Activated T-helper 2 cell treated with anti-CD3 and anti-CD28 coated beads, Interferon-gamma antibody, Interleukin-2, Interleukin-4, amounts not matched to agents 10 μg/mL and 5 μg/mL and 100 μg/mL, durations not matched to agents 14 hours and 24 hours and 36 hours (primary cell): ENCODE results near the gene CRYBG3. TPM values are rescaled to one million over a fixed set of nuclear protein-coding genes. Genes with fewer than 3 reads are reported as not detected.

Source experiments
- DNase-seq: peaks from one replicate; pipeline ENCODE4 v3.0.0; 2021; ENCODE audit warnings: low spot score
- H3K27ac Mint-ChIP-seq: one replicate; pipeline ENCODE4 v1.8.0; 2021; ENCODE audit warnings: mixed read lengths
- H3K27me3 Mint-ChIP-seq: one replicate; pipeline ENCODE4 v1.8.0; 2021; ENCODE audit warnings: low read depth, mixed read lengths
- H3K36me3 Mint-ChIP-seq: one replicate; pipeline ENCODE4 v1.8.0; 2021; ENCODE audit warnings: low read depth, mixed read lengths
- H3K4me1 Mint-ChIP-seq: one replicate; pipeline ENCODE4 v1.8.0; 2021; ENCODE audit warnings: low read depth, mixed read lengths
- H3K4me3 Mint-ChIP-seq: one replicate; pipeline ENCODE4 v1.8.0; 2021; ENCODE audit warnings: low read depth, mild to moderate bottlenecking, moderate library complexity, mixed read lengths
- H3K9me3 Mint-ChIP-seq: one replicate; pipeline ENCODE4 v1.8.0; 2021; ENCODE audit warnings: mixed read lengths
- intact Hi-C: fragments of 100-400 bp; cut with micrococcal nuclease; formaldehyde crosslinking; loops from one replicate; pipeline ENCODE4 v1.15.1; 2023
- total RNA-seq: library from RNA; stranded (reverse); gene quantifications from 2 replicates; pipeline ENCODE4 v1.2.3, GENCODE V29; 2022

Gene CRYBG3
- 7.2 and 7.5 TPM in 2 replicates for total RNA-seq

- peak within 1 kb of the TSS; percentile 100 for H3K4me3 Mint-ChIP-seq
- intact Hi-C loops, result loop anchor here (1.0 to 5.0 kb wide), 6 partner anchors 29 to 735 kb away; partner anchors contain the start of genes ARL6 and RIOX2
- H3K4me1 Mint-ChIP-seq, result peaks cover 20% of the 10 kb centered on the region
- H3K27me3 Mint-ChIP-seq, result peaks cover 40% of the 10 kb centered on the region
- DNase-seq, result peak; percentile 85
- H3K9me3 Mint-ChIP-seq, result no peaks in the 10 kb centered on the region
- H3K36me3 Mint-ChIP-seq, result peaks cover 12% of the 10 kb centered on the region
- peak within 1 kb of the TSS; percentile 88 for H3K27ac Mint-ChIP-seq
Measured at GRCh38 chr3:97821774-97822358, at the start of gene CRYBG3. CRYBG3 (plus strand) TSS chr3:97822011; CDS start chr3:97822207, 196 bp downstream.

GRCh38 chr3:97772926-97773325 is 48.9 kb upstream of the CRYBG3 start:
- Mint-ChIP-seq H3K4me1 (no peaks in the 10 kb centered on the region), H3K27me3 (no peaks in the 10 kb centered on the region), H3K9me3 (no peaks in the 10 kb centered on the region), H3K36me3 (peaks cover 15% of the 10 kb centered on the region), H3K27ac (no peak overlapping the region), H3K4me3 (no peak overlapping the region)
- intact Hi-C loops, result no loop called here
- no peak for DNase-seq

GRCh38 chr3:97778152-97778551 is 43.7 kb upstream of the CRYBG3 start:
- intact Hi-C loops, result no loop called here
- Mint-ChIP-seq H3K4me1 (peaks cover 1% of the 10 kb centered on the region), H3K27me3 (no peaks in the 10 kb centered on the region), H3K4me3 (no peak overlapping the region), H3K9me3 (no peaks in the 10 kb centered on the region), H3K36me3 (peaks cover 3% of the 10 kb centered on the region), H3K27ac (no peak overlapping the region)
- DNase-seq, result no peak

- no peak overlapping the region for H3K27ac Mint-ChIP-seq
- H3K9me3 Mint-ChIP-seq, result no peaks in the 10 kb centered on the region
- no peak for DNase-seq
- H3K27me3 Mint-ChIP-seq, result no peaks in the 10 kb centered on the region
- H3K4me3 Mint-ChIP-seq, result no peak overlapping the region
- H3K4me1 Mint-ChIP-seq, result peaks cover 2% of the 10 kb centered on the region
- H3K36me3 Mint-ChIP-seq, result no peaks in the 10 kb centered on the region
- intact Hi-C loops, result loop anchor here (1.0 to 2.0 kb wide), 3 partner anchors 27 to 230 kb away; no protein-coding TSS in a partner anchor
Measured at GRCh38 chr3:97793420-97794019, 28.3 kb upstream of the CRYBG3 start.

- H3K9me3 Mint-ChIP-seq, result no peaks in the 10 kb centered on the region
- intact Hi-C loops, result no loop called here
- H3K36me3 Mint-ChIP-seq, result no peaks in the 10 kb centered on the region
- no peak for DNase-seq
- peaks cover 2% of the 10 kb centered on the region for H3K4me1 Mint-ChIP-seq
- H3K27ac Mint-ChIP-seq, result no peak overlapping the region
- no peak overlapping the region for H3K4me3 Mint-ChIP-seq
- no peaks in the 10 kb centered on the region for H3K27me3 Mint-ChIP-seq
Measured at GRCh38 chr3:97795951-97796350, 25.9 kb upstream of the CRYBG3 start.

- intact Hi-C loops, result no loop called here
- DNase-seq, result no peak
- H3K4me1 Mint-ChIP-seq, result no peaks in the 10 kb centered on the region
- peaks cover 9% of the 10 kb centered on the region for H3K27me3 Mint-ChIP-seq
- H3K4me3 Mint-ChIP-seq, result no peak overlapping the region
- H3K27ac Mint-ChIP-seq, result no peak overlapping the region
- H3K9me3 Mint-ChIP-seq, result no peaks in the 10 kb centered on the region
- H3K36me3 Mint-ChIP-seq, result no peaks in the 10 kb centered on the region
Measured at GRCh38 chr3:97804471-97804870, 17.3 kb upstream of the CRYBG3 start.

- no peak overlapping the region for H3K4me3 Mint-ChIP-seq
- H3K27me3 Mint-ChIP-seq, result peaks cover 13% of the 10 kb centered on the region
- DNase-seq, result no peak
- H3K27ac Mint-ChIP-seq, result no peak overlapping the region
- no peaks in the 10 kb centered on the region for H3K36me3 Mint-ChIP-seq
- intact Hi-C loops, result no loop called here
- no peaks in the 10 kb centered on the region for H3K9me3 Mint-ChIP-seq
- peaks cover 10% of the 10 kb centered on the region for H3K4me1 Mint-ChIP-seq
Measured at GRCh38 chr3:97810779-97811390, 10.9 kb upstream of the CRYBG3 start.

- DNase-seq, result peak; percentile 27
- H3K36me3 Mint-ChIP-seq, result no peaks in the 10 kb centered on the region
- no peak overlapping the region for H3K4me3 Mint-ChIP-seq
- H3K4me1 Mint-ChIP-seq, result peaks cover 14% of the 10 kb centered on the region
- no peaks in the 10 kb centered on the region for H3K9me3 Mint-ChIP-seq
- H3K27ac Mint-ChIP-seq, result no peak overlapping the region
- H3K27me3 Mint-ChIP-seq, result peaks cover 12% of the 10 kb centered on the region
- intact Hi-C loops, result no loop called here
Measured at GRCh38 chr3:97815149-97815917, 6.5 kb upstream of the CRYBG3 start.

GRCh38 chr3:97816811-97817210 is 5.0 kb upstream of the CRYBG3 start:
- Mint-ChIP-seq H3K9me3 (no peaks in the 10 kb centered on the region), H3K27me3 (peaks cover 17% of the 10 kb centered on the region), H3K4me1 (peaks cover 20% of the 10 kb centered on the region), H3K27ac (no peak overlapping the region), H3K4me3 (no peak overlapping the region), H3K36me3 (no peaks in the 10 kb centered on the region)
- intact Hi-C loops, result no loop called here
- no peak for DNase-seq

GRCh38 chr3:97817965-97818364 is 3.8 kb upstream of the CRYBG3 start:
- Mint-ChIP-seq H3K27me3 (peaks cover 22% of the 10 kb centered on the region), H3K4me3 (no peak overlapping the region), H3K27ac (no peak overlapping the region), H3K4me1 (peaks cover 22% of the 10 kb centered on the region), H3K9me3 (no peaks in the 10 kb centered on the region), H3K36me3 (no peaks in the 10 kb centered on the region)
- no peak for DNase-seq
- intact Hi-C loops, result no loop called here

- Mint-ChIP-seq H3K4me3 (peak overlapping the region; percentile 100), H3K27ac (peak overlapping the region; percentile 67), H3K36me3 (peaks cover 12% of the 10 kb centered on the region), H3K4me1 (peaks cover 23% of the 10 kb centered on the region), H3K27me3 (peaks cover 40% of the 10 kb centered on the region), H3K9me3 (no peaks in the 10 kb centered on the region)
- no peak for DNase-seq
- intact Hi-C loops, result loop anchor here (1.0 to 5.0 kb wide), 4 partner anchors 28 to 737 kb away; partner anchors contain the start of gene ARL6
Measured at GRCh38 chr3:97820780-97821179, 1.0 kb upstream of the CRYBG3 start.

- Mint-ChIP-seq H3K4me1 (peaks cover 20% of the 10 kb centered on the region), H3K4me3 (peak overlapping the region; percentile 100), H3K27me3 (peaks cover 40% of the 10 kb centered on the region), H3K36me3 (peaks cover 12% of the 10 kb centered on the region), H3K9me3 (no peaks in the 10 kb centered on the region), H3K27ac (peak overlapping the region; percentile 67)
- intact Hi-C loops, result loop anchor here (1.0 to 5.0 kb wide), 4 partner anchors 29 to 736 kb away; partner anchors contain the start of gene ARL6
- DNase-seq, result no peak
Measured at GRCh38 chr3:97821287-97821773, 481 bp upstream of the CRYBG3 start.
